Measurements from ENCODE around the gene CHTOP. TPM values are rescaled to one million over a fixed set of nuclear protein-coding genes. Genes with fewer than 3 reads are reported as not detected.

CHTOP gene
- total and polyA plus RNA-seq, 2 of the 13 experiments (the other 11 are each of a cell fraction or from before 2014, with no cell fraction given): 38.0 to 51.9 TPM

GRCh38 chr1:153633754-153634665, at the start of gene CHTOP (continued):
- TF ChIP-seq NCOA5 (CRISPR knock-in tag; IDR thresholded peaks at IDR 0.05) (no peak), ZNF598 (CRISPR knock-in tag; IDR thresholded peaks at IDR 0.05; ENCODE audit: borderline replicate concordance) (peak; percentile 94), ZNF740 (CRISPR knock-in tag; IDR thresholded peaks at IDR 0.05) (0 out of 2 replicates have a peak, but pooled peaks have one; percentile 74), TFDP1 (CRISPR knock-in tag; IDR thresholded peaks at IDR 0.05; ENCODE audit: borderline replicate concordance) (peak; percentile 95), SALL2 (CRISPR knock-in tag; IDR thresholded peaks at IDR 0.05) (peak; percentile 88; the same call in 1 of the 2 replicates), ZNF878 (CRISPR knock-in tag; IDR thresholded peaks at IDR 0.05) (peak; percentile 93), ETV6 (CRISPR knock-in tag; conservative IDR thresholded peaks at IDR 0.05) (0 out of 2 replicates have a peak, but pooled peaks have one; percentile 84), ARNT2 (CRISPR knock-in tag; IDR thresholded peaks at IDR 0.05; ENCODE audit: low read depth) (peak; percentile 91), RNF219 (CRISPR knock-in tag; IDR thresholded peaks at IDR 0.05) (no peak), ZNF3 (CRISPR knock-in tag; IDR thresholded peaks at IDR 0.05) (0 out of 2 replicates have a peak, but pooled peaks have one; percentile 24), ZFP1 (CRISPR knock-in tag; IDR thresholded peaks at IDR 0.05) (no peak), RAD51 (IDR thresholded peaks at IDR 0.05; ENCODE audit: borderline replicate concordance) (no peak), HMGXB4 (CRISPR knock-in tag; IDR thresholded peaks at IDR 0.05; ENCODE audit: borderline replicate concordance in 1 of 2, low read depth in 1 of 2) (peak; percentile 76 to 92; a peak in 3 of 4 replicates), RFX1 (IDR thresholded peaks at IDR 0.05) (no peak), ZNF777 (CRISPR knock-in tag; IDR thresholded peaks at IDR 0.05) (no peak; the same call in 1 of the 2 replicates), ZNF687 (CRISPR knock-in tag; IDR thresholded peaks at IDR 0.05) (peak; percentile 94), KLF6 (CRISPR knock-in tag; IDR thresholded peaks at IDR 0.05) (peak; percentile 65; the same call in 1 of the 2 replicates)

All from HepG2 (cell line).